T-cell (primary cell): ENCODE results near the gene RSPH1. TPM values are rescaled to one million over a fixed set of nuclear protein-coding genes. Genes with fewer than 3 reads are reported as not detected.

Experiments
- ATAC-seq, 4 experiments: fragments of 200-7000 bp in 3 of 4; fragments of 150-1000 bp in 1 of 4; cut with Tn5 transposase; replicated peaks in 1 of 4; 1 replicate in 3 of 4; 2 replicates in 1 of 4; pipeline ENCODE4 v1.10.0; 2021; ENCODE audit warnings: moderate library complexity in 3 of 4, mild to moderate bottlenecking in 2 of 4, moderate number of reproducible peaks in 1 of 4
- CTCF ChIA-PET, 2 donors: fragments of 300-600 bp; sonication (Branson Sonifier 250); formaldehyde crosslinking; loops; one replicate each; lab custom pipeline; 2022; ENCODE audit warnings: antibody characterized with exemption in 2 of 2; lab: Charles Lee
- POLR2A ChIA-PET, 2 donors: fragments of 300-600 bp; sonication (Branson Sonifier 250); formaldehyde crosslinking; loops; one replicate each; lab custom pipeline; 2022; ENCODE audit warnings: antibody characterized with exemption in 2 of 2; lab: Charles Lee
- DNase-seq, 35 experiments: peaks; one replicate each; pipeline versions ENCODE4 v3.0.0 to v3.0.0-alpha.2; 2013 to 2023
- H3K27ac ChIP-seq: one replicate; pipeline ENCODE4 v1.5.1; 2013; ENCODE audit warnings: low read length
- H3K27me3 ChIP-seq, 2 experiments: replicated peaks in 1 of 2; 1 replicate in 1 of 2; 2 replicates in 1 of 2; pipeline versions ENCODE4 v1.6.1 to v1.7.0; 2013; ENCODE audit warnings: low read length in 1 of 2, mixed read lengths in 1 of 2; ENCODE audit not compliant: control insufficient read depth in 2 of 2, insufficient read depth in 2 of 2; ENCODE audit errors: extremely low read depth in 1 of 2
- H3K36me3 ChIP-seq, 2 donors: 1 replicate in 1 of 2; 2 replicates in 1 of 2; pipeline versions ENCODE4 v1.6.1 to v1.7.0; 2013; ENCODE audit warnings: low read length in 1 of 2; ENCODE audit not compliant: control insufficient read depth in 2 of 2, insufficient read depth in 1 of 2; ENCODE audit errors: extremely low read depth in 1 of 2
- H3K4me1 ChIP-seq, 2 experiments: 1 replicate in 1 of 2; 2 replicates in 1 of 2; pipeline versions ENCODE4 v1.6.1 to v1.7.0; 2013; ENCODE audit warnings: low read length in 2 of 2, mixed read lengths in 1 of 2; ENCODE audit not compliant: insufficient read depth in 2 of 2, control insufficient read depth in 1 of 2; ENCODE audit errors: extremely low read depth in 1 of 2
- H3K4me3 ChIP-seq, 2 donors: 1 replicate in 1 of 2; 2 replicates in 1 of 2; pipeline versions ENCODE4 v1.5.1 to v1.7.0; 2013; ENCODE audit warnings: mild to moderate bottlenecking in 2 of 2, low read length in 1 of 2, moderate library complexity in 1 of 2; ENCODE audit not compliant: control insufficient read depth in 1 of 2; ENCODE audit errors: extremely low read depth in 1 of 2
- H3K9me3 ChIP-seq: 2 replicates; pipeline ENCODE4 v1.7.0; 2013
- H3K27ac Mint-ChIP-seq, 2 donors: one replicate each; pipeline ENCODE4 v1.8.0; 2020 to 2021; ENCODE audit warnings: mild to moderate bottlenecking in 2 of 2, mixed read lengths in 2 of 2
- H3K27me3 Mint-ChIP-seq, 2 donors: one replicate each; pipeline ENCODE4 v1.8.0; 2021 to 2022; ENCODE audit warnings: mixed read lengths in 2 of 2
- H3K36me3 Mint-ChIP-seq: one replicate; pipeline ENCODE4 v1.8.0; 2021; ENCODE audit warnings: mixed read lengths
- H3K4me1 Mint-ChIP-seq, 3 donors: one replicate each; pipeline ENCODE4 v1.8.0; 2020 to 2022; ENCODE audit warnings: mixed read lengths in 3 of 3, mild to moderate bottlenecking in 1 of 3
- H3K4me3 Mint-ChIP-seq, 3 donors: one replicate each; pipeline ENCODE4 v1.8.0; 2020 to 2022; ENCODE audit warnings: mild to moderate bottlenecking in 3 of 3, mixed read lengths in 3 of 3, moderate library complexity in 3 of 3
- H3K9me3 Mint-ChIP-seq, 3 donors: one replicate each; pipeline ENCODE4 v1.8.0; 2020 to 2022; ENCODE audit warnings: mixed read lengths in 3 of 3
- WGBS: methylation state at CpG from one replicate; pipeline ENCODE4 v1.1.5; 2013; ENCODE audit warnings: missing lambda C conversion rate; ENCODE audit not compliant: insufficient coverage; 5-methylcytosine and 5-hydroxymethylcytosine counted together
- total RNA-seq, 35 experiments: library from RNA in 6 of 35; stranded (reverse) in 6 of 35; fragments of 120-200 nt in 1 of 35; gene quantifications; one replicate each; pipeline versions ENCODE4 v1.2.1 to v1.2.4 and lab custom pipeline; 2013 to 2026

The RSPH1 gene
- total RNA-seq, 5 donors from 2014 or later (not counting 1 experiment from before 2014, with no cell fraction given) = 0.12 to 0.20 TPM; not detected in 3

GRCh38 chr21:42542196-42542595, 46.2 kb upstream of the RSPH1 start:
- DNase-seq (no peak), ATAC-seq (no peak)
- H3K4me3 Mint-ChIP-seq = no peak overlapping the region
- peaks cover 5 to 11% (median 7%) of the 10 kb centered on the region in 3 donors for H3K4me1 Mint-ChIP-seq
- no peaks in the 10 kb centered on the region for H3K27me3 Mint-ChIP-seq
- H3K36me3 ChIP-seq = peaks cover 41 to 57% of the 10 kb centered on the region in 2 donors
- POLR2A ChIA-PET = no interaction called here
- H3K27ac Mint-ChIP-seq = no peak overlapping the region
- peaks cover 0 to 8% of the 10 kb centered on the region in 2 experiments for H3K4me1 ChIP-seq
- peaks cover 55% of the 10 kb centered on the region for H3K36me3 Mint-ChIP-seq
- CTCF ChIA-PET = no interaction called here
- H3K27ac ChIP-seq = no peak overlapping the region
- WGBS = 100% methylated on average over 3 of the region's 8 CpGs
- H3K9me3 ChIP-seq = no peaks in the 10 kb centered on the region
- no peaks in the 10 kb centered on the region for H3K9me3 Mint-ChIP-seq
- no peaks in the 10 kb centered on the region for H3K27me3 ChIP-seq
- no peak overlapping the region for H3K4me3 ChIP-seq

GRCh38 chr21:42541618-42542017, 45.6 kb upstream of the RSPH1 start:
- Histone ChIP-seq H3K9me3 (no peaks in the 10 kb centered on the region), H3K27me3 (no peaks in the 10 kb centered on the region), H3K4me3 (no peak overlapping the region), H3K27ac (no peak overlapping the region), H3K36me3 (peaks cover 39 to 57% of the 10 kb centered on the region in 2 donors), H3K4me1 (peaks cover 0 to 8% of the 10 kb centered on the region in 2 experiments)
- CTCF ChIA-PET = no interaction called here
- H3K9me3 Mint-ChIP-seq = no peaks in the 10 kb centered on the region
- no peaks in the 10 kb centered on the region for H3K27me3 Mint-ChIP-seq
- DNase-seq = no peak
- no peak overlapping the region for H3K4me3 Mint-ChIP-seq
- H3K36me3 Mint-ChIP-seq = peaks cover 52% of the 10 kb centered on the region
- no peak for ATAC-seq
- H3K27ac Mint-ChIP-seq = no peak overlapping the region
- POLR2A ChIA-PET = no interaction called here
- peaks cover 5 to 11% (median 7%) of the 10 kb centered on the region in 3 donors for H3K4me1 Mint-ChIP-seq

- H3K27ac Mint-ChIP-seq = no peak overlapping the region
- 89% methylated on average over 12 of the region's 12 CpGs for WGBS
- no peak overlapping the region for H3K27ac ChIP-seq
- H3K36me3 ChIP-seq = peaks cover 36 to 55% of the 10 kb centered on the region in 2 donors
- H3K9me3 Mint-ChIP-seq = no peaks in the 10 kb centered on the region
- CTCF ChIA-PET = no interaction called here
- H3K27me3 ChIP-seq = no peaks in the 10 kb centered on the region
- no peaks in the 10 kb centered on the region for H3K9me3 ChIP-seq
- H3K36me3 Mint-ChIP-seq = peaks cover 54% of the 10 kb centered on the region
- H3K4me3 ChIP-seq = no peak overlapping the region
- H3K4me3 Mint-ChIP-seq = no peak overlapping the region
- ATAC-seq (no peak), DNase-seq (no peak)
- H3K4me1 Mint-ChIP-seq = peaks cover 5 to 11% (median 7%) of the 10 kb centered on the region in 3 donors
- peaks cover 0 to 8% of the 10 kb centered on the region in 2 experiments for H3K4me1 ChIP-seq
- POLR2A ChIA-PET = no interaction called here
- no peaks in the 10 kb centered on the region for H3K27me3 Mint-ChIP-seq
Observed at GRCh38 chr21:42541174-42541573, 45.1 kb upstream of the RSPH1 start.

GRCh38 chr21:42540396-42540795, 44.4 kb upstream of the RSPH1 start:
- ATAC-seq (no peak), DNase-seq (no peak)
- no peaks in the 10 kb centered on the region for H3K27me3 ChIP-seq
- ChIA-PET CTCF (no interaction called here), POLR2A (no interaction called here)
- Mint-ChIP-seq H3K36me3 (peaks cover 56% of the 10 kb centered on the region), H3K27me3 (no peaks in the 10 kb centered on the region), H3K9me3 (no peaks in the 10 kb centered on the region), H3K4me1 (peaks cover 7 to 14% (median 7%) of the 10 kb centered on the region in 3 donors), H3K27ac (no peak overlapping the region), H3K4me3 (no peak overlapping the region)
- H3K4me1 ChIP-seq = peaks cover 0 to 8% of the 10 kb centered on the region in 2 experiments
- 81% methylated on average over 7 of the region's 8 CpGs for WGBS
- H3K9me3 ChIP-seq = no peaks in the 10 kb centered on the region
- H3K27ac ChIP-seq = no peak overlapping the region
- H3K36me3 ChIP-seq = peaks cover 28 to 57% of the 10 kb centered on the region in 2 donors
- no peak overlapping the region for H3K4me3 ChIP-seq

GRCh38 chr21:42539931-42540343, 43.9 kb upstream of the RSPH1 start:
- no peaks in the 10 kb centered on the region for H3K27me3 Mint-ChIP-seq
- H3K4me3 Mint-ChIP-seq = no peak overlapping the region
- no peak overlapping the region for H3K27ac Mint-ChIP-seq
- peaks cover 6 to 11% (median 8%) of the 10 kb centered on the region in 3 donors for H3K4me1 Mint-ChIP-seq
- WGBS = 100% methylated on average over 5 of the region's 7 CpGs
- peaks cover 54% of the 10 kb centered on the region for H3K36me3 Mint-ChIP-seq
- H3K27ac ChIP-seq = no peak overlapping the region
- DNase-seq (no peak), ATAC-seq (no peak)
- H3K36me3 ChIP-seq = peaks cover 28 to 56% of the 10 kb centered on the region in 2 donors
- H3K9me3 ChIP-seq = no peaks in the 10 kb centered on the region
- peaks cover 0 to 5% of the 10 kb centered on the region in 2 experiments for H3K4me1 ChIP-seq
- CTCF ChIA-PET = no interaction called here
- POLR2A ChIA-PET = no interaction called here
- H3K9me3 Mint-ChIP-seq = no peaks in the 10 kb centered on the region
- no peaks in the 10 kb centered on the region for H3K27me3 ChIP-seq
- no peak overlapping the region for H3K4me3 ChIP-seq

GRCh38 chr21:42539342-42539741, 43.3 kb upstream of the RSPH1 start:
- H3K9me3 ChIP-seq = no peaks in the 10 kb centered on the region
- H3K4me1 Mint-ChIP-seq = peaks cover under 1 to 15% (median 14%) of the 10 kb centered on the region in 3 donors
- POLR2A ChIA-PET = no interaction called here

More at GRCh38 chr21:42539342-42539741, 43.3 kb upstream of the RSPH1 start:
- CTCF ChIA-PET = no interaction called here
- Histone ChIP-seq H3K36me3 (peaks cover 25 to 53% of the 10 kb centered on the region in 2 donors), H3K27ac (no peak overlapping the region), H3K27me3 (no peaks in the 10 kb centered on the region), H3K4me3 (no peak overlapping the region), H3K4me1 (no peaks in the 10 kb centered on the region)
- no peaks in the 10 kb centered on the region for H3K27me3 Mint-ChIP-seq
- H3K4me3 Mint-ChIP-seq = no peak overlapping the region
- no peak overlapping the region for H3K27ac Mint-ChIP-seq
- WGBS = 97% methylated on average over 10 of the region's 17 CpGs
- ATAC-seq (no peak), DNase-seq (no peak)
- H3K9me3 Mint-ChIP-seq = no peaks in the 10 kb centered on the region
- H3K36me3 Mint-ChIP-seq = peaks cover 53% of the 10 kb centered on the region
